ENCODE results near the gene SLC29A3.

Gene SLC29A3

DNA sequence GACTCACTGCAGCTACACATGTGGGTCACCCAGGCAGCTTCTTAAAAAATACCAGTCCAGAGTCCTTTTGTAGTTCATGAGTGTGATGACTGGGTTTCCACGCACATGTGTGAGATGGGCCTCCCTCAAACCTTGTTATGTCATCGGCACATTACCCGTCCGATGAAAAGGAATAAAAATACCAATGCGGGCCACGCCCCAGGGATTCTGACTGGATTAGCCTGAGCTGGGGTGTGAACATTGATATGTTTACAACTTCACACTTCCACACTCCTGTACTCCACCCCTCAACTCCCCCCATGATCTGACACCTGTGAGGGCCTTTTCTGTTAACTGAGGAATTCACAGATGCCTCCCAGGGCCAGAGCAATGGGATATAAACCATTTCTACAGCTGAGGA is 6.2 kb downstream of the SLC29A3 start:
- DNase-seq: no peak

DNA sequence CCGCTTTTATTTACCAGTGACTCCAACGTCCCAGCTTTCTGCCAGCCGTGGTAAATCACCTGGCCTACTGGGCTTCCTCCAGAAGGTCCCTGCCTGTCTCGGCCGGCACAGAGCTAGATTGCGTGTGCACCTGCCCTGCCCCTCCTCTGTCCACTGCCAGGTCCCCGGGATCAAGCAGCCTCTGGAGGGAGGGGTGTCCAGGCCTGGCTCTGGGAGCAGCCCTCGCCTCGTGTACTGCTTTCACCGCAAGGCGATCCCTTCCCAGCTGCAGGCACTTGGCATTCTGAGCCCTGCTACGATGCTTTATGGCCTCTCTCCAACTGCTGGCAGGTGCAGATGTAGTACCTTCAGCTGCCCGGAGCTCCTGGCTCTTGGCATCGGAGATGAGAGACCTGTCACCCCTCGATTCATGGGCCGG is 7.4 kb downstream of the SLC29A3 start:
- no peak for DNase-seq

DNA sequence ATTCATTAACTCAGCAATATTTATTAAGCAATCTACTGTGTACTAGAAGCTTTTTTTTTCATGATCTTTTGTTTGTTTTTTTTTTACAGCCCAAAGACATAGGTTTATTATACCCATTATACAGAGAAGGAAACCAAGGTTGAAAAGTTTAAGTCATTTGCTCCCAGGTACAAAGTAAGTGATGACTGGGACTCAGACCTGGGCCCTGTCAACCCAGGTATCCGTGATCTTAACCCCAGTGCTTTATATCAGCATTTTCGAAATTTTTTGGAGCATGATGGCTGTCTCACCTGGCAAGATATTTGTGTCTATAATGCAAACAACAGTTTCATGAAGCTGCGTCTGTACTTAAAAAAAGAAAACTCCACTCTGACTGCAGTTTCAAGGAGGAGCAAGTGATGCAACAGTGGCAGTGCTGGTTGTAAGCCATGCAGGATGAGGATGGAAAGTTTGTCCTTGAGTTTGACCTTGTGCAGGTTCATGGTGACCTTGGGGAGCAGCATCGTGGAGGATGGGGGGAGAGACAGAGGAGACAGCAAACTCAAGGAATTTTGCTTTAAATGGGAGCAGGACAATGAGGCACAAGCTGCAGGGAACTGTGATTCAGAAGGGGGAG is 11.8 kb downstream of the SLC29A3 start:
- DNase-seq: no peak

DNA sequence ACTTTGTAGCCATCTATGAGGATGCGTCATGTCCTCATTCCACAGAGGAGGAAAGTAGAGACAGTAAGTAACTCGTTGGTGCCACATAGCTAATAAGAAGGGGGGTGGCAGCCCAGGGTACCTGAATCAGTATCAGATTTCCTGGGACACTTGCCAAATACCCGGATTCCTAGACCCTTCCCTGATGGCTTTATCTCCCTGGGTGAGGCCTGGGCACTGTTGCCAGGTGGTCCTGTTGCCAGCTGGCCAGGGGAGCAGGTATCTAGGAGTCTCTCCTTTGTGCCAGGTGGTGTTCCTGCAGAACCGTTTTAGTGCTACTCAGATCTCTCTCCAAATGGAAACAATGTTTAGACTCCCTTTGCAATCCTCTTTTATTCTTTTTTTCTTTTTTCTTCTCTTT is 12.7 kb downstream of the SLC29A3 start:
- no peak for DNase-seq

DNA sequence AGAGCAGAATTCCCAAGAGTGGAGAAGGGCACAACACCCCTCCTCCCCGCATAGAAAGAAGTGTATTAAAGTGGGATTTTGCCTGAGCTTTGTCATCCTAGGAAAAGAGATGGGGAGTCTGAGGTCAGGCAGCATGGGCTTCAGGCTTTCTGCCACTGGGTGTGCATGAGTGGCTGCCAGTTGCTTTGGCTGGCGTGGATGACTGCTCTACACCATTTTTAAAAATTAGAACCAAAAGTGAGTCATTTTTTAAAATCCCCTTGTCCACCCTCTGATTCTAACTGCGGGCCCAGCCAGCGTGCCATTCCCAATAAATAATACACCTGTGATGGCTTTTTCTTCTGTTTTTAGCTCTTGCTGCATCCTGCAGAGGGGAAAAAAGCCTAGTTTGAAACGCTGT is 13.4 kb downstream of the SLC29A3 start:
- no peak for DNase-seq

DNA sequence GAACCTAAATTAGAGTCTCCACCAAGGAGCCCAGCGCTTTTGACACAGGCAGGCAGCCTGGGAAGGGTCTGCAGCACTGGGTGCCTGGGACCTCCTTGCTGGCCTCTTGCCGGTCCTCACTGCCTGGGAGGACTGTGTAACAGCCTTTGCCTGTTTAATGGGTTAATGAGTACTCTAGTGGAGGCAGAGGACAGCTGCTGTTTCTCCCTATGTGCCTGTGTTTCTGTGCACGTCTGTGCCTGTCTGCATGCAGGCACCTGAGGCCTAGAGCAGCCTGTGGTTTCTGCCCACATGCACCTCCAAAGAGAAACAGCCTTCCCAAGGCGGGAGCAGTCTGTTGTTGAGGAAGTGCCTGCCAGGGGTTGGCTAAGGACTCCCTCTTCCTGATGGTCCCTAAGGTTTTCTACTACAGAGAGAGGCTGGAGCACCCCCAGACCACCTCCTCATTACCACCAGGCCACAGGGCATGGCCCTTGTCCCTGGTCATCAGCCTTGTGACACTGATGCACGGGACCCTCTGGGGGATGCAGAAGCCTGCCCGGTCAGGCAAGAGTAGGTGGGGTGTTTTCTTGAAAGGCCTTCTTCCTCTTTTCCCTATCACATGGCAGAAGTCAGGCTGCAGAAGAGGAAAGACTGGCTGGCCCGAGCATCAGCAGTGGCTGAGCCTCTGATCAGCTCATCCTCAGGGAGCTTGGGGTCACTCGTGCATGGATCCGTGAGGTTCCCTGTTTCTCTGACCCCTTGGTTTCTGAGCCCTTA is 14.2 kb downstream of the SLC29A3 start:
- no peak for DNase-seq

DNA sequence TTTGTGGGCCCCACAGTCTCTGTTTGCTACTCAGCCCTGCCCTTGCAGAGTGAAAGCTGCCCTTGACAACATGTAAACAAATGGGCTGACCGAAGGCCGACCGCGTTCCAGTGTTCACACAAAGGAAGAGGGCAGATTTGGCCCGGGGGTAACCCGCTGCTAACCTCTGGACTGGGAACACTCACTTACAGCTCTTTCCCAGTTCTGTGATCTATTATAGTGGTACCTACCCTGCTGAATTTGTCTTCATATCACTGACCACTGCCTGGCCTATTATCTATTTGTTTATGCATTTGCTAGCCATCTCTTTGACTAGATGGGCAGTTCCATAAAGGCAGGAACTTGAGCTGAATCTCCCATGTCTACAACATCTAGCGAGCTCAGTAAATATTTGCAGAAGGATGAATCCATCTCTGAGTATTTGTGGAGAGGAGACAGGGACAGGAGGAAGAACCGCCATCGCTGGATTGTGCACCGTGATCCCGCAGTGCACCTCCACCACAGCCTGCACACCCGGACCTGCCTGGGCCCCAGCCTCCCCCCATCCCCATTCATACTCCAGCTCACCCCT is 15.2 kb downstream of the SLC29A3 start:
- DNase-seq: no peak

DNA sequence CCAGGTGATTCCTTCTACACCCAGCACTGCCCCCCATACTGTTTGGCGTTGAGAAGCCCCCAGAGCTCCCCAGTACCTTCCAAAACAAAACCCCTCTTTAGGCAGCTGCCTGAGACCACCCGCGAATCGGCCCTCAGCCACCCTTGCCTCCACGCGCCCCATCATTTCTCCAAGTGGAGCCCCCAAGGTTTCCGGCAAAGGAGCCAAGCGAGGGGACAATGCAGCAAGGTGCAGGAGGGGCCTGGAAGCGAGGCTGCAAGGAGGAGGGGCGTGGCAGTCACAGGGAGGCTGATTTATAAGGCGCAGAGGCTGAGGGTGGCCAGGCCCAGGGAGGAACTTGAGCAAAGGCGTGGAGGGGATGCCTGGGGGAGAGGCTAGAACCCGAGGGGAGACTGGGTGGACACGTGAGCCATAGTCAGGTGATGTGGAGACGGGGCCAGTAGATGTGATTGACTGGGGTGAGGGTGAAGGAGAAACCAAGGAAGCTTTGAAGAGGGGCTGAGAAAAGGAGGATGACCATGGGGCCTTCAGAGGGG is 16.2 kb downstream of the SLC29A3 start:
- DNase-seq: no peak

DNA sequence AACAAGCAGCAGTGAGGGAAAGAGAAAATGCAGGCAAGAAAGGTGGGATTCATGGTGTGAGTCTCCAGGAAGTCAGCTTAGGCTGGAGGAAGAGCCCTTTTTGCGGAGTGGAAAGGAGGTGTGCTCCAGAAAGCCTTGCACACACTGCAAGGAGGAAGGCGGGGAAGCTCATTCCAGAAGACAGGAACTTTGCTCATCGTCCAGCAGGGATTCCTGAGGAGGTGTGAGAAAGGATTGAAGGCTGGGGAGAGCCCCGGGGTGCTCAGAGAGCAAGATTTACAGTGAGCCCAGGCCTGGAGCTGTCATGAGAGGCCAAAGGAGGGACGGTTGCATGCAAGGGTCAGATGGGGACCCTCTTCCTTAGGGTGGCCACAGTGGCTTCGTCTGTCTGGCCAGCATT is 17.6 kb downstream of the SLC29A3 start:
- no peak for DNase-seq

DNA sequence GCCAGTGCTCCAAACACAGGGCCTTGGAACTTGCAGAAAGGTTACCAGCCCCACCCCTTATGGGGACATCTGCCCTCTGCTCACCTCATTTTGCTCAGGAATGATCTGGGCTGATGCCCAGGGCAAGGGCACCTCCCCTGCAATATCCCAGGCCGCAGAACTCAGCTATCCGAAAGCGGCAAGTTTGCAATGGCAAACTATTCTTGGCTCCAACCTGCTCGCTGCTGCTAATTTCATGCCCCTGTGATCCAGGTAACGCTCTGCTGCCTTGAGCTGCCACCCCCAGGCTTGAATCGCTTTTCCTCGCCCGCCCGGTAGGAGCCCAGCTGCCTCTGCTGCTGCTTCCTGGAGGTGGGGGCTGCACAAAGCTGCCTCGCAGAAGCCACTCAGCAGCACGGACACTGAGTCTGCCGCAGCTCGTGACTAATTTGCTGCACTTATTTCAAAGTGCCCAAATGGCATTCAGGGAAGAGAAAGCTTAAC is 18.2 kb downstream of the SLC29A3 start:
- no peak for DNase-seq

DNA sequence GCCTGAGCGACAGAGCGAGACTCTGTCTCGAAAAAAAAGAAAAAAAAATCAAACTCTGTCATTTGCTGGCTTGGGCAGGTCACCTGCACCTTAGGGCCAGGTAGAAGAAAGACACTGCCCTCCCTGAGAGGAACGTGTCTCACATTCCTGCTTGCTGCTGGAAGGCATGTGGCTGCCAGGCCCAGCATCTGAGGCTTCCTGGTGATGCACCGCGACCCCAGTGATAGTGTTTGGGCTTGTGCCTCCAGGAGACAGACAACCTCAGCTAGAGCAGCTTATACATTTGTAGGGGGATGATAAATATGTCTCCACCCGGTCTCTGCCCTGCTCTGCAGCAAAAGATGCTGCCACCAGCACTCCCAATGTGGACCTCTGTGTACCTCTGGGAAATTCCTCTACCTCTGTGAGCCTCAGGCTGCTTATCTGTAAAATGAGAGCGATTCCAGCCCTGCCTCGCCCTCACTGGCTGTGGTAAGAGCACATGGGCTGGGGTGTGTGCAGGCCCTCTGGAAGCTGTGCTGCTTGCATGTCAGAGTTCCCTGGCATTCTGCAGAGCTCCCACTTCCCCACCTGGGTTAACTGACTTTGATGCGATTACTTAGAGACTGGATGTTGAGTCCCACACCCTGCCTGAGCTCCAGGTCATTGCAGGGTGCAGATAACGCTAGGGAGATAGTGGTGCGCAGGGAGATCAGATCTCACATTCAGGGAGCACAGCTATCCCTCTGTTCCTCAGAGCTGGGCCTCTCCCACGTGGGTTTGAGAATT is 19.9 kb downstream of the SLC29A3 start:
- no peak for DNase-seq

DNA sequence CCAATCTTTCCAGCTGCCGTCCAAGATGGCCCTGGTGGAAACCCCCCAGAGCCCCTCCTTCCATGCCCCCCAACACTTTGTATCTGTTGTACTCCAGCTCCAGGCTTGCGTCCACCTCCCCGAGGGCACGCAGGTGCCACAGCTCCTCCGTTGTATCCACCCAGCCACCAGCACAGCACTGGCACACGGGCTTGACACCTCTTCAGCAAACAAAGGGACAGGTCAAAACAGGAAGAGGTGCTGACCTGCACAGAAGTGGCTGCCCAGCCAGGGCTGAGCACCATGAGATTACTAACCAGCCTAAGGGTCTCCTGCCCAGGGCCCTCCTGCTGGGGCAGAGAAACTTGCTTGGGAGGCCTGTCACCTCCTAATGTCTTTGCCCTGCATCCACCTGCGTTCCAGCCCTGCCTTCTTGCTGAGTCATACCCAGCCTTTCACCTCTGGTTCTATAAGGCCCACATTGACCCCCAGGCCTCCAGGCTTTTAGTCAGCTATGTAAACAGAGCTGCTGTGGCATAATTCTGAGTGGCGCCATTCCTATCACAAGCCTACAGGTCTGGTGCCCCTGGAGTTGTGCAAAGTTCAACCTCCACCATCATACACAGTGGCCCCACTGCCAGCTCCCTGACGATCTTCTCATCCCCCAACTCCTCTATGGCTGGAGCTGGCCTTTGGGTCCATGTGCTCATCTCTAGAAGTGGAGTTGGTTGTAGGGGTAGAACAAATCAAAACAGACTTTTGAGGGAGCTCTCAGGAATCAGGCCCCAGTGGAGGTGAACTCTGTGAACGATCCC is 20.9 kb downstream of the SLC29A3 start:
- no peak for DNase-seq

DNA sequence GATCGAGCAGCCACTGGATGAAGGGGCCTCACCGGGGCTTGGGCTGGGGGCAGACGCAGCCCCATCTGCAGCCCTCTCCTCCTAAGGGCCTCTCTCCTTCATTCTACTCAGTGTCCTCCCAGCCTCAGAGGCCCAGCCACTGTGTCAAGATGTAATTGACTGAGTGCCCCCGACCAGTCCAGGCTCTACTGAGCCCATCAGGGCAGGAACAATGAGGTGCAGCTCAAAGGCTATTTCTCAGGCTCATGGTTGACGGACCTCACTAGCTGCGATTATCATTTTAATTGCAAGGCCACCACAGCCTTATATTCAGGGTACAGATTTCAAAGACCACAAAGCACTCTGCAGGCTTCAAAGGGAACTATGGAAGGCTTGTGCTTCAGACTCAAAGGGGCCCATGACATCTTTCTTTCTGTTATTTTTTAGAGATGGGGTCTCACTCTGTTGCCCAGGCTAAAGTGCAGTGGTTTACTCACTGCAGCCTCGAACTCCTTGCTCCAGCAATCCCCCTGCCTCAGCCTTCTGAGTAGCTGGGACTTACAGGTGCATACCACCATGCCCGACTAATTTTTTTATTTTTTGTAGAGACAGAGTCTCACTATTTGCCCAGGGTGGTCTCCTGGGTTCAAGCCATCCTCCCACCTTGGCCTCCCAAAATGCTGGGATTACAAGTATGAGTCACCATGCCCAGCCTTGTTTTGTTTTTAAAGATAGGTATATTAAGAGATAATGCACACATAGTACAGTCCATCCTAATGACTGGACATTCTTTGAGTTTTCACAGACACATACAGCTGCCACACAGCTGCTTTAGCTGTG is 23.7 kb downstream of the SLC29A3 start:
- no peak for DNase-seq

DNA sequence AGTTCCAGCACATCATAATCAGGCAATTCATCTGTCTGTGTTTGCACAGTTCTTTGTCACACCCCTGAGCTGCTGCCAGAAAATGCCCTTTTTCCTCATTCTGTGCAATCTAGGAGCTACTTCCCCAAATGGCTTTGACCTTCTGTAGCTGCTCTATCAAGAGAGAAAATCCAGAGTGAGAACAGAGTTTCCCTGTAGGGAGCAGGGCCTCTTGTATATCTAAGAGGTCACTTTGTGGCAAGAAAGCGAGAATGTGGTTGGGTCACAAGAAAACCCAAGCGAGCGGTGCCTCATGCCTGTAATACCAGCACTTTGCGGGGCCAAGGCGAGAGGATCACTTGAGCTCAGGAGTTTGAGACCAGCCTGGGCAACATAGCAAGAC is 24.3 kb downstream of the SLC29A3 start:
- no peak for DNase-seq

DNA sequence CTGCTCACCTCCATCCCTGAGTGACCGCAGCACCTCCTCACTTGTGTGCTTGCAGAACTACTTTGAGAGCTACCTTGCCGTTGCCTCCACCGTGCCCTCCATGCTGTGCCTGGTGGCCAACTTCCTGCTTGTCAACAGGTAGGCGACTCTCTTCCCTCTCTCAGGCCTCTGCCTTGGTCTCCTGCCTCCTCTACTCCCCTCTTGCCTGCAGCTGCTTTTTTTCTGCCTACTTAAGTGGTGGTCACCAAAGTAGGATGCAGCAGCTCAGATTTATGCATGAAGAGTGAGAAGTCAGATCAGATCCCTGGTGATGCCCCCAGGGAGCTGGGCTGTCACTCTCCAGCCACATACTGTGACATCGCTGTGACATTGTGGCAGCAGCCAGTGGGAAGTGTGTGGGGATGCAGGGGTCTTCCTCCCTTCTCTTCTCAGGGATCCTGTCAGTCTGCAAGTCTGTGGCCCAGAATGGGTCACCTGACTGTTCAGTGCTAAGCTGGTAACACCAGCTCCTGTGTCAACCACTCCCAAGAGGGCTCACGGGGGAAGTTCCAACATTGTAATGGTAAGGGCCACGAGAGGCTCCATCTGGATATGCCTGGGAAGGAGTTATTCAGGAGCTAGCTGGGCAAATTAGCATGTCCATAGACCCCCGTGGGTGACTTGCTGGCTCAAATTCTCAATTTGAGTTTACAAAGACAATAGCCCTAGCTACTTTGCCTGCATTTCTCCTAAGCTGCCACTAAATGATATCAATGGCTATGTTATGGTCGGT is 25.3 kb downstream of the SLC29A3 start:
- no peak for DNase-seq

DNA sequence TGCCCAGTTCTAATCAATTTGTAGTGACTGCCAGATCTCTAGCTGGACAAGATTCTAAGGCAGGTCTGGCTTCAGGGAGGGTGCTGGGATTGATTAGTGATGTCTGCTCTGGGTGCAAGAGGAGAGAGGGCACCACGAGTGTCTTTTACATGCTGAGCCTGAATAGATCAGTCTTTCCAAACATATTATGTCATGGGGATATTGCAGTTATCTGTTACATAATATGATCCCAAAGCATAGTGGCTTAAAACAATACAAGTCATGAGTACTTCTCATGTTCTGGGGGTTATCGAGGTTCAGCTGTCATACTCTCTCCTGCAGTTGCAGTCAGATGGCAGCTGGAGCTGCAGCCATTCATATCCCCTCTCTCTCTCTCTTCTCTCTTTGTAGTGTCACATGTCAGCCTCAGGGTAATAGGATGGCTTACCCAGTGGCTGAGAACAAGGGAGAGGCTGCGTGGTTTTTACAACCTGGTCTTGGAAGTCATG is 26.0 kb downstream of the SLC29A3 start:
- DNase-seq: no peak

DNA sequence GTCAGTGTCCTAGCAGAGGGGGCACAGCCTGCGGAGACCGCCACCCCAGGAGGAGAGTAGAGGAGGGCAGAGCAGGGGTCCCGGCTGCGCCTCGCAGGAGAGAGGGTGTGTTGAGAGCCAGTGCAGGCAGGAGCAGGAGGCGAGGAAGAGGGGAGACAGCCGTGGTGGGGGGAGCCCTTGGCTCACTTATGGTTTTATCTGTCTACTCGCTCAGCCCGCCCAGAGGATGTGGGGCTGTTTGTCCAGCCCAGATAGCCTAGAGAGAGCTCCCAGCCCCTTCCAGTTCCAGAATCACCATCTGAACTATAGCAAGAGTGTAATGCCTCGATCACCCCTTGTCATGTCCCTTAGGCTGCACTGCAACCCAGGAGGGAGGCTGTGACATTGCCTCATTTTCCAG is 26.6 kb downstream of the SLC29A3 start:
- DNase-seq: no peak

DNA sequence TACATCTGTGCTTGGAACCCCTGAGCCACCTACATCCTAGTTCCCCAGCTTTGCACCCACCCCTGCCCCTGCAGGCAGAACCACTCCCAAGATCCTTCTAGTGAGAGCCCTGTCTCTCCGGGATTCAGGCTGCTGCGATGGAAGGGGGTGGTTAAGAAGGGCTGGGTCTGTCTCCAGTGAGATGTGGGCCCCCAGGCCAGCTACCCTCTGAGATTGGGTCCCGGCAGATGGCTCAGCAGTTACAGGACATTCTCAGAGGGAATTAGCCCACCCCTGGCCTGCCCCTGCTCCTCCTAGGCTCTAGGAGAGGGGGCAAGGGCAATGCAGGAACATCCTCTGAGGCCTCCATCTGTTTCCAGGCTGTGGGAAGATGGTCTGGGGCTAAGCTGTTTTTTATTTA is 27.7 kb downstream of the SLC29A3 start:
- DNase-seq: no peak

DNA sequence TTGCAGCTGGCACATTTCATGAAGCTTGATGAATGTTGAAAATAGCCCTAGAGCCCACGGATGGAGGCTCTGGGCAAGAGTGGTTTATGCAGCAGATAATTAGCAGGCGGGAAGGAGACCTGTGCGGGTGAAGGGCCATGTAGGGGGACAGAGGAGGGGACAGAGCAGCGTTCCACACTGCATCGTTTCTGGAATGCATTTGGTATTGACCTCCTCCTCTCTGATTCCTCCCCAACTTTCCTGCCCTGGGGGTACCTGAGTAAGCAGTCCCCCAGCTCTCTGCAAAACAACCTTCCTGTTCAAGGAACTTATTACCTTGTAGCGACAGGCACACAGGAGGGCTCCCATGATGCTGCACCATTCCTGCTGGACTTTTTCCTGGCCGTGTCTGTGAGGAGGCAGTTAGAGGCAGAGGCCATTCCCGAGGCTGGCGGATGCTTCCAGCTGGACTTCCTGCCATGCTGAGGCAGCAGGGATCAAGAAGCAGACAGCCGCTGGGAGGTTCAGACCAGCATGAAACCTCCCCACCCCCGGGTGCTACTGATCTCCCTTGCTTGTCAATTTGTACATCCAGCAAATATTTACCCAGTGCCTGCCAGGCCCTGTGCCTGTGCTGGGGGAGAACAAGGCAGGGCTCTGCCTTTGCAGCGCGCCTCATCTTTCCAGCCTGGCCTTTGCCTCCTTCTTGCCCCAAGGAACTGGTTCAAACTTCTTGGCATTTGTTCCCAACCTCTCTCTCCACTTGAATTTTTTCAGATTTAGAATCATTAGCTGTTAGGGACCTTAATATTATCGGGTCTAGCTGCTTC is 28.7 kb downstream of the SLC29A3 start:
- no peak for DNase-seq

DNA sequence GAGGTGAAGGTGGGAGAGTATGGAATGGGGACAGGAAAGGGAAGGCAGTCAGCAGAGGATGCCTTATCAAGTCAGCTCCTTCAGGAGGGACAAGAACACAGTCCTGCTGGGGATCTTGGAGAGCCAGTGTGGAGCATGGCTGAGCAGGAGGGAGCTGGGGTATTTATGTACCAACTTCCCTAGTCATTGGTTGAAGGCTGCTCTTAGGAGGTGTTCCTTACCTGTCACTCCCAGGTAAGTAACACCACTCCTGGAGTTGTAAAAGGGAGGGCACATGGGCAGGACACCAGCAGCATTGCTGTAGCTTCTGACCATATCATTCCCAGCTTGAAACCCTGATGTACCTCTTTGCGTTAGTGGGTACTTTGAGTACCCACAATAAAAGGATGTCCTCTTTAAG is 29.8 kb downstream of the SLC29A3 start:
- DNase-seq: no peak
